ENCODE results near the gene ADAMTSL1. TPM values are rescaled to one million over a fixed set of nuclear protein-coding genes. Genes with fewer than 3 reads are reported as not detected.

Gene ADAMTSL1
- total RNA-seq, 1 experiment from 2014 or later: 1.2 TPM

GRCh38 chr9:18673179-18673578 is 199.2 kb downstream of the ADAMTSL1 start:
- H4K8ac ChIP-seq (replicated peaks; ENCODE audit: insufficient read length, low read depth, low read length): no peak overlapping the region
- H3K9me3 Mint-ChIP-seq: no peaks in the 10 kb centered on the region
- H4K20me1 ChIP-seq (ENCODE audit: control insufficient read depth, insufficient read depth, insufficient read length): no peaks in the 10 kb centered on the region
- H3K4me2 ChIP-seq (ENCODE audit: insufficient read depth, insufficient read length, low read length): no peak overlapping the region
- H3K23me2 ChIP-seq (ENCODE audit: insufficient read length, low read depth, low read length, poor library complexity, severe bottlenecking): no peaks in the 10 kb centered on the region
- TF ChIP-seq CTCF (conservative IDR thresholded peaks at IDR 0.05): no peak
- H2BK120ac ChIP-seq (ENCODE audit: low read depth, low read length, poor library complexity, severe bottlenecking): no peak overlapping the region
- no CpG with 5 or more reads among the region's 4 CpGs for WGBS (ENCODE audit: extremely low coverage, insufficient read length, low lambda C conversion rate)
- no peak overlapping the region for H3K4ac ChIP-seq (ENCODE audit: low read depth, low read length)
- H3K79me2 ChIP-seq (ENCODE audit: insufficient read depth, low read length): no peaks in the 10 kb centered on the region
- H3K56ac ChIP-seq (ENCODE audit: insufficient read length, low read depth, low read length): no peak overlapping the region
- H3K14ac ChIP-seq (ENCODE audit: insufficient read depth, low read length): no peak overlapping the region
- no peaks in the 10 kb centered on the region for H3K27me3 ChIP-seq (ENCODE audit: insufficient read depth, low read length)
- H3K4me1 Mint-ChIP-seq: peaks cover 12 to 19% of the 10 kb centered on the region in 2 experiments
- no peak overlapping the region for H3K23ac ChIP-seq (ENCODE audit: insufficient read length, low read depth, low read length)
- no peak overlapping the region for H3T11ph ChIP-seq (ENCODE audit: low read length)
- no peaks in the 10 kb centered on the region for H3K79me1 ChIP-seq (ENCODE audit: insufficient read depth, low read depth, low read length, poor library complexity, severe bottlenecking)
- peaks cover 2% of the 10 kb centered on the region; the same call in 1 of the 2 replicates for H3K4me1 ChIP-seq (ENCODE audit: insufficient read depth, low read length)
- H2BK15ac ChIP-seq (ENCODE audit: low read depth, low read length): no peak overlapping the region
- H4K5ac ChIP-seq (ENCODE audit: insufficient read length, low read depth, low read length): no peak overlapping the region
- H3K36me3 Mint-ChIP-seq (ENCODE audit: insufficient read depth in 1 of 3, low read depth in 3 of 3): no peaks in the 10 kb centered on the region
- no peak overlapping the region for H3K18ac ChIP-seq (ENCODE audit: insufficient read length, low read depth, low read length)
- no peak overlapping the region for H2BK12ac ChIP-seq (ENCODE audit: insufficient read length, low read depth, low read length)
- no peak overlapping the region for H2AK5ac ChIP-seq (ENCODE audit: insufficient read length, low read length)
- H4K91ac ChIP-seq (ENCODE audit: insufficient read length, low read depth, low read length): no peak overlapping the region
- H3K9me3 ChIP-seq (ENCODE audit: control insufficient read depth, low read depth, low read length): no peaks in the 10 kb centered on the region
- H2BK5ac ChIP-seq (ENCODE audit: insufficient read length, low read length): no peak overlapping the region
- no peak overlapping the region for H3K4me3 Mint-ChIP-seq
- no peaks in the 10 kb centered on the region for H3K27me3 Mint-ChIP-seq (ENCODE audit: low read depth)
- DNase-seq: no peak
- no peak overlapping the region for H3K27ac Mint-ChIP-seq
- H2AFZ ChIP-seq (ENCODE audit: low read length): no peak overlapping the region
- H3K27ac ChIP-seq (ENCODE audit: insufficient read length, low read depth, low read length): no peak overlapping the region
- H3K9ac ChIP-seq (ENCODE audit: extremely low read depth, insufficient read length, low read length): no peak overlapping the region
- H2BK20ac ChIP-seq (ENCODE audit: low read depth, low read length, poor library complexity, severe bottlenecking): no peak overlapping the region

Measured in H9 (cell line).